Fibroblast of lung (primary cell): ENCODE measurements around the gene MICU1.

Experiments
- EZH2 ChIP-seq: IDR thresholded peaks from 2 replicates; pipeline ENCODE4 v1.5.1; 2012; ENCODE audit warnings: low read length, control low read depth, mild to moderate bottlenecking; ENCODE audit errors: missing control alignments
- TF ChIP-seq, protein P1 (sequence below), 2 donors: IDR thresholded peaks in 1 of 2; conservative IDR thresholded peaks in 1 of 2; 1 replicate in 1 of 2; 2 replicates in 1 of 2; pipeline ENCODE4 v1.5.1; 2011 to 2012; ENCODE audit warnings: low read length in 2 of 2, control low read depth in 1 of 2, inconsistent platforms in 1 of 2, low read depth in 1 of 2, mild to moderate bottlenecking in 1 of 2

DNA sequence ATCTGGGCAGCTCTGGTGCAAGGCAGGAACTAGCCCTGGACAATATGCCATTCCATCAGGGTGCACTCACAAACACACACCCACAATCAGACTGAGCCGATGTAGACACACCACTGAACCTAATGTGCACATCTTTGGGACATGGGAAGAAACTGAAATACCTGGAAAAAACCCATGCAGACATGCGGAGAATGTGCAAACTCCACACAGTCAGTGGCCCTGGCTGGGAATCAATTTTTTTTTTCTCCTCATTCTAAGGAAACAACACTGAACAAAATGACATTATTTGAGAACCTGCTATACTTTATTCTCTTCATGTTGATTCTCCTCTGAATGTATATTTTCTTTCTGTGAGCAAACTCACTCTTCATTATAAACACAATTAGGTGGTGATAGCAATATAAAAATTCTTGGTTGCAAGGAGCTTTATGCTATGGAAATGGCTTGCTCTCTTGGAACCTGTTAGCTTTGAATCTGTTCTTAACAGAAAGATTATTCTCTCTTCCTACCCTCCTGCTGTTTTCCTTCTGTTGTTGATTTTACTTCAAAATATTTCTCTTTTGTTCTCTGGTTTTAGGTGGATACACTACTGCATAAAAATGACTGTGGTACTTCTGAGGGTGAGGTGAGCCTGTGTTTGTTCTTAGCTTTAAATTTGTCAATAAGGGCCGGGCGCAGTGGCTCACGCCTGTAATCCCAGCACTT lies 33.0 kb upstream of the MICU1 start:
- TF ChIP-seq, protein P1, sequence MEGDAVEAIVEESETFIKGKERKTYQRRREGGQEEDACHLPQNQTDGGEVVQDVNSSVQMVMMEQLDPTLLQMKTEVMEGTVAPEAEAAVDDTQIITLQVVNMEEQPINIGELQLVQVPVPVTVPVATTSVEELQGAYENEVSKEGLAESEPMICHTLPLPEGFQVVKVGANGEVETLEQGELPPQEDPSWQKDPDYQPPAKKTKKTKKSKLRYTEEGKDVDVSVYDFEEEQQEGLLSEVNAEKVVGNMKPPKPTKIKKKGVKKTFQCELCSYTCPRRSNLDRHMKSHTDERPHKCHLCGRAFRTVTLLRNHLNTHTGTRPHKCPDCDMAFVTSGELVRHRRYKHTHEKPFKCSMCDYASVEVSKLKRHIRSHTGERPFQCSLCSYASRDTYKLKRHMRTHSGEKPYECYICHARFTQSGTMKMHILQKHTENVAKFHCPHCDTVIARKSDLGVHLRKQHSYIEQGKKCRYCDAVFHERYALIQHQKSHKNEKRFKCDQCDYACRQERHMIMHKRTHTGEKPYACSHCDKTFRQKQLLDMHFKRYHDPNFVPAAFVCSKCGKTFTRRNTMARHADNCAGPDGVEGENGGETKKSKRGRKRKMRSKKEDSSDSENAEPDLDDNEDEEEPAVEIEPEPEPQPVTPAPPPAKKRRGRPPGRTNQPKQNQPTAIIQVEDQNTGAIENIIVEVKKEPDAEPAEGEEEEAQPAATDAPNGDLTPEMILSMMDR (conservative IDR thresholded peaks at IDR 0.05 in 1 of 2, IDR thresholded peaks at IDR 0.05 in 1 of 2; ENCODE audit: low read depth in 1 of 2, low read length in 2 of 2) = no peak
- TF ChIP-seq EZH2 = no peak
